HG03460 (cell line): ENCODE measurements around the gene SETD4.

Experiments used
- ATAC-seq: cut with Tn5 transposase; IDR thresholded peaks from one replicate; pipeline ENCODE4 v1.9.1; 2021; ENCODE audit not compliant: unreplicated experiment

Gene SETD4

GRCh38 chr21:36015045-36015444 is 45.3 kb downstream of the SETD4 start:
- ATAC-seq, result no peak

GRCh38 chr21:36010801-36011200 is 49.5 kb downstream of the SETD4 start:
- ATAC-seq, result no peak

GRCh38 chr21:36008505-36008904 is 51.8 kb downstream of the SETD4 start:
- no peak for ATAC-seq

GRCh38 chr21:36005879-36006400 is 54.4 kb downstream of the SETD4 start:
- no peak for ATAC-seq

- no peak for ATAC-seq
Measured at GRCh38 chr21:36005018-36005417, 55.3 kb downstream of the SETD4 start.

- no peak for ATAC-seq
Measured at GRCh38 chr21:36004441-36004840, 55.9 kb downstream of the SETD4 start.

- ATAC-seq, result no peak
Measured at GRCh38 chr21:36003776-36004175, 56.5 kb downstream of the SETD4 start.

GRCh38 chr21:35996217-35996616 is 64.1 kb downstream of the SETD4 start:
- no peak for ATAC-seq

GRCh38 chr21:35995522-35996088 is 64.7 kb downstream of the SETD4 start:
- no peak for ATAC-seq

- no peak for ATAC-seq
Measured at GRCh38 chr21:35994613-35995012, 65.7 kb downstream of the SETD4 start.

GRCh38 chr21:35993875-35994490 is 66.3 kb downstream of the SETD4 start:
- ATAC-seq, result no peak

GRCh38 chr21:35991131-35991530 is 69.2 kb downstream of the SETD4 start:
- ATAC-seq, result no peak

GRCh38 chr21:35990609-35991008 is 69.7 kb downstream of the SETD4 start:
- no peak for ATAC-seq

- ATAC-seq, result no peak
Measured at GRCh38 chr21:35989138-35989735, 71.1 kb downstream of the SETD4 start.

- no peak for ATAC-seq
Measured at GRCh38 chr21:35988416-35989137, 71.7 kb downstream of the SETD4 start.

GRCh38 chr21:35987475-35987874 is 72.9 kb downstream of the SETD4 start:
- ATAC-seq, result no peak

GRCh38 chr21:35984654-35985361 is 75.5 kb downstream of the SETD4 start:
- ATAC-seq, result no peak
